NCI-H1048 (cell line): ENCODE results near the gene ACER3.
"Not testable (repeated sequence)": the region's sequence is repeated elsewhere in the genome, so short reads cannot be mapped to it uniquely, and the experiment has no call there.

Experiments used
- DNase-seq: peaks from one replicate; lab custom pipeline; 2025; lab: John Stamatoyannopoulos, UW

The ACER3 gene

DNA sequence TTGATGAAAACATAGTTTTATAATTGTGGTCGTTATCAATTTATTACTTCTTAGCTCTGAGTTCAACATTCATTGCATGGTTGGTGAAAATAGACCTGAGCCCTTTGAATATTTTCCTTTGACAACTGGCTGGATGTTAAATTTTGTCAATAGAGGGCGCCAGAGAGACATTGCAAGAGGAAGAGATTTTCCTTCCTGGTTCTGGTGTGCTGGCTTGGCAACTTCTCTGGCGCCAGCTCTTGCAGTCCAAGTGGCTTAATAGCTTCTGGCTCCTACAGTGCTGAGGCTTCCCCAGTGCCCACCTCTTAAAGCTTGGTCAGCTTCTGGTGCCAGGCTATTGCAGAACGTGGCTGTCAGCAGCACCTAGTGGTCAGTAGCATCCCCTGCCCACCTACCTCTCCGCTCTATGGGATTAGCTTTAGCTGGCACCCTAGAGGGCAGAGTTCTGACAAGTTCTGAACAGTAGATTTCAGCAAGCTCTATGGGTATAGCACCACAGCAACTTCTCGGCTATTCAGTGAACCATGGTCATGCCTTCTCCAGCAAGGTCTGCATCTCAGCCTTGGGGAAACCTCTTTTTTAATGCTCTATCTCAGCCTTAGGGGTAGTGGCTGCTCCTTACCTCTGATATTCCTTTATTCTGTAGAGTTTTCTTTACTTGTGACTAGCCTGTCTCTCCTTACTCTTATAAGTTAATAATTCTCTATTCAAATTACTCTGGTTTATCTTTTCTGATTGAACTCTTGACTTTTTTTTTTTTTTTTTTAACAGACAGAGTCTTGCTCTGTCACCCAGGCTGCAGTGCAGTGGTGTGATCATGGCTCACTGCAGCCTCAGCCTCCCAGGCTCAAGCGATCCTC, 59.4 kb downstream of the ACER3 start:
- peak; percentile 66 for DNase-seq

DNA sequence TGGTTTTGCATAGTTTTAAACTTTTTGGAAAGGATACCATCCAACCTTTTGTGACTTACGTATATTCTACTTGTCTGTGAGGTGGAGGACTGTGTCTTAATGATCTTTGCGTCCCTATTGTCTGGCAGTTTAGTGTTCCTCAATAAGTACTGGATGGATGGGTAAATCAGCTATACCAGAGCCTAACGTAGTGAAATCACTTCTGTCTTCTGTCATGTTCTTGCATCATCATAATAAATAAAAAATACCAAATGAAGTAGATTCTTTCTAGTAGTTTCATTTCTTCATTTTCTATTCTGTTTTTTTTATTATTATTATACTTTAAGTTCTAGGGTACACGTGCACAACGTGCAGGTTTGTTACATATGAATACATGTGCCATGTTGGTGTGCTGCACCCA, 66.4 kb downstream of the ACER3 start:
- DNase-seq = no peak

DNA sequence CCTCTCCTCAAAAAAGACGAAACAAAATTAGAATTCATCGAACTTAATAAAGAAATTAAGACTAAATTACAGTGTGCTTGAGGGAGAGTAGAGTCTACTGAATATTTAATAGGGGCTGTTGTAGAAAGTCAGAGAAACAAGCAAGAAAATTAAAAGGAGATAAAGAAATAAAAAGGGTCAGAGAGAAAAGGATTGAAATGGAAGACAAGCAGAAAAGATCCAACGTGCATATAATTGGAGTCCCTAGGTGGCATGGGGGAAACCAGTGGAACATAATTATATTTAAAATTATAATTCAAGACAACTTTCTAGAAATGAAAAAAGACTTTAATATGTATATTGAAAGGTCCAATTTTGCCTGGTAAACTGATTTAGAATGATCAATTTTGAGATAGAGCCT, 74.3 kb downstream of the ACER3 start:
- DNase-seq = no peak

DNA sequence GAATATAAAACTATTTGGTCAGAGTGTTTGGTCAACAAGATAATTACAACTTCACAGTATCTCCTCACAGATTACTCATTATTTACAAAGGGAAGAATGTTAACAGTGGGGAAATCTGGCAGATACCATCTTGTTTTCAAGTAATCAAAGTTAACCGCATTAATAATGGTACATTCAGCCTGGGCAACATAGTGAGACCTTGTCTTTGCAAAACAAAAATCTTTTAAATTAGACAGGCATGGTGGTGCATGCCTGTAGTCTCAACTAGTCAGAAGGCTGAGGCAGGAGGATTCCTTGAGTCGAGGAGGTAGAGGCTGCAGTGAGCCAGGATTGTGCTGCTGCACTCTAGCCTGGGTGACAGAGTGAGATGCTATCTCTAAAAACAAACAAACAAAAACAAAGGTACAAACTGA, 78.5 kb downstream of the ACER3 start:
- no peak for DNase-seq

DNA sequence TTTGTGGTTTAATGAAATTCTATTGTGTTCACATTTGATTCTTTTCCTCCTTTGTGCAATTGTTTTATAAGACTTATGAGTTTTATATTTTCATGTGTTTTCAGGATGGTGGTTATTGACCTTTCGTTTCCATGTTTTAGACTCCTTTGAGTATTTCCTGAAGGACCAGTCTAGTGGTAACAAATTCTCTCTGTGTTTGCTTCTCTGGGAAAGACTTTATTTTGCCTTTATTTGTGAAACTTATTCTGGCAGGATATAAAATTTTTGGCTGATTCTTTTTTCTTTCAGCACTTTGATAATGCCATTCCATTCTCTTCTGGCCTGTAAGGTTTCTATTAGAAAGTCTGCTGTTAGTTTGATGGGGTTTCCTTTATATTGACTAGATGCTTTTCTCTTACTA, 83.5 kb downstream of the ACER3 start:
- DNase-seq = no peak

DNA sequence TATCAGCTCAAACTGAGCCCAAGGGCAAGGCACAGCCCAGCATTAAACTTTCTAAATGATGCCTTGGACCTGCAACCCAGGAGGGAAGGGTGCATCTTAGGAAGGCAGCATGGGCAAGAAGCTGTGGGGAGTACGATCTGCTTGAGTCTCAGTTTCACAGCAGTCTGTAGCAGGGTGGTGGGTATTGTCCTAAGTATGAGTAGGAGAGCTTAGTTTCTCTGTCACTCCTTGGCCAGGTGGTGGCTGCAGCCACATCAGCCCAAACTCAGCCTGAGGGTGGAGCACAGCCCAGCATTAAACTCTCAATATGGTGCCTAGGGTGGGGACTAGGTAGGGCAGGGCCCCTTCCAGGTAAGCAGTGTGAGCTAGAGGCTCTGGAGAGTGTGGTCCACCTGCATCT, 85.5 kb downstream of the ACER3 start:
- DNase-seq = no peak

DNA sequence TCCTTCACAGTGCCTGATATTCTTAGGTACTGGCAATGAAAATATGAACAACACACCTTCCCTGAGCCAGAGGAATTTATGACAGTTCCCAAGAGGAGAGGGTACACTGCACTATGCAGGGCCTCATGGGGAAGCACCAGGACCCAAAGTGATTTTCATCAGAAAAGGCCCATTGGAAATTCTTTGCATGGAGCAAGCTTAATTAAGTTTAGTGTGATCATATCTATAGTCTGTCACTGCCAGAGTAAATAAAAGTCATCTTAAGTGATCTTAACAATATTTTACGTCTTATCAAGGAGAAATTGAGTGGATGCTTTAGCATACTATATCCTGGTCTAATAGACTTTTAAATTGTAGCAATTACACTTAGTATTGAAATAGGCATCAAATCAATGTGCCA, 86.5 kb downstream of the ACER3 start:
- no peak for DNase-seq

DNA sequence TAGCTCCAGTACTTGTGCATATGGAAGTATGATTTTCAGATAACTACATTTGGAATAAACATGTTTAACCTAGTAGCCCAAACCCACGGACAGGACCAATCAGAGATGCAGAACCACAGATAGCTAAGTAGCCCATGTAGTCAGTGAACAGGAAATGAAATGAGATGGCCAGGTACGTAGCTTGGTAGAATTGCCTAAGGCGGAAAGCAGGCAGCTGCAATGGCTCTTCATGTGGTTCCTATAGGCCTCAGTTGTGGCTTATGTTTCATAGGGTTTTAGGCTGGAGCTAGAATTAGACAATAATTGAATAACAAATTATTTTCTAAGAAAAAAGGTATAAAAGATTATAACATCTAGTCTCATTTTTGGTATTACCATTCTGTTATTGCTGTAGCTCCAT, 87.1 kb downstream of the ACER3 start:
- no peak for DNase-seq

DNA sequence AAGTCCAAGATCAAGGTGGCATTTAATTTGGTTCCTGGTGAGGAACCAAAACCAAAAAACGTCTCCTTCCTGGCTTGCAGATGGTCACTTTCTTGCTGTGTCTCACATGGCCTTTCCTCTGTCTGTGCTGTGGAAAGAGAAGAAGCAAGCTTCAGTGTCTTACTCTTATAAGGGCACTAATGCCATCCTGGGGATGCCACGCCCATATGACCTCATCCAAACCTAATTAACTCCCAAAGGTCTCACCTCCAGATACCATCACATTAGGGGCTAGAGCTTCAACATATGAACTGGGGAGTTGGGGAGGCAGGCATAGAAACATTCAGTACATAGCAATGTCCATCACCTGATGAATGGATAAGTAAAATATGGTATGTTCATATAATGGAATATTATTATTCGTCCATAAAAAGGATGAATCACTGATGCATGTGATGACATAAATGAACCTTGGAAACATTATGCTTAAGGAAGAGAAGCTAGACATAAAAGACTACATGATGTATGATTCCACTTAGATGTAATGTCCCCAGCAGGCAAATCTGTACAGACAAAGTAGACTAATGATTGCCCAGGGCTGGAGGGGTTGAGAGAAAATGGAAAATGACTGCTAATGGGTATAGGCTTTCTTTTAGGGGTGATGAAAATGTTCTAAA, 94.9 kb downstream of the ACER3 start:
- DNase-seq = no peak

DNA sequence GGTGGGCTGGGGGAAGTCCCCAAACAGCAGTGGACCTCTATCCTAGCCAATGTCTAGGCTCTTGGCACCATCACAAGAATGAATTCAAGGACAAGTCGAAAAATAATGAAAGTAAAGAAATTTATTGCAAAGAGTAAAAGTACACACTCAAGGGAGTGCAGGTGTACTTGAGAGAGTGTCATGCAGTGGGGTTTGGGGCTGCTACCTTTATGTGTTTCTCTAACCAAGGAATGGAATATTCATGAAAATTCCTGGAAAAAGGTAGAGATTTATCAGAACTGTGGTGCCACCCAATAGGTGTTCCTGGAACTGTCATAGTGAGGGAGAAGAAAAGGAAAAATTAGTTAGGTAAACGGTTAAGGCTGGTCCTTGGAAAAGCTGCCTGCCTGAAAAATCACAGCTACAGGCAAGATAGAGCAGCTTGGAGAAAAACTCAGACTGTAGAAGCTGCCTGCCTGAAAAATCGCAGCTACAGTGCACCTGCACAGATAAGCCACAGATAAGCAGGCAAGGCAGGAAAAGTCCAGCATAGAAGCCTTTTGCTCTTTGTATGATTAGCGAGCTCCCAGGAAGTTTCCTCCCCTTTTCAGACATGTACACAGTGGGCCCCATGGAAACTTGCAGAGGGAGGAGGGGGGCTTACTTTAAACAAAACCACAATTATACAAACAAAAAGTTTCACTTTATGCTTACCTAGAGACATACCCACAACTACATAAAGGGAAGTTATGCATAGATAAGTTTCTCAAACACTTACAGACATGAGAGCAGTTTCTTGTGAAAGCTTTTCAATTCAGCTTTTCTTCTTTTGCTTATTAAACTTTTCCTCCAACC, 102.1 kb downstream of the ACER3 start:
- DNase-seq = no peak

DNA sequence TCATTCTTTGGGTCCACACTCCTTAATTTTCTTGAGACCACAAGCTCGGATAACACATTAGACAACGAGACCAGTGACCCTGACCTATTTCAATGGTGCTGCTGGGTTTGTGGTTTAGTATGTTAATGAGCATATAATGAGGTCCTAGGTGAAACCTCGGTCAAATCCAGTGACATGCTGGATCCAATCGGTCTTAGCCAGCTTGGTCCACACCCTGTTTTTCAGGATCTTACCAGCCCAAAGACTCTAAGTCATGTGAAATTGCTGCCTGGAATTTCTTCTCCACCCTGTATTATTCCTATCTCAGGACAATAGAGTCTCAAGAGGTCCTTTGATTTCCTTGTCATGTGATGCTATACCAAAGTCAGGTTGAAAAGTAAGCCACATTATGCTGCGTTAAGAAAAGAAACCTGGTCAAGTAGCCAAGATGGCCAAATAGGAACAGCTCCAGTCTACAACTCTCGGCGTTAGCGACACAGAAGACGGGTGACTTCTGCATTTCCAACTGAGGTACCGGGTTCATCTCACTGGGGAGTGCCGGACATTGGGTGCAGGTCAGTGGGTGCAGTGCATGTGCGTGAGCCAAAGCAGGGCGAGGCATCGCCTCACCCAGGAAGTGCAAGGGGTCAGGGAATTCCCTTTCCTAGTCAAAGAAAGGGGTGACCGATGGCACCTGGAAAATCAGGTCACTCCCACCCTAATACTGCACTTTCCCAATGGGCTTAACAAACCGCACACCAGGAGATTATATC, 102.9 kb downstream of the ACER3 start:
- not testable (repeated sequence) for DNase-seq

DNA sequence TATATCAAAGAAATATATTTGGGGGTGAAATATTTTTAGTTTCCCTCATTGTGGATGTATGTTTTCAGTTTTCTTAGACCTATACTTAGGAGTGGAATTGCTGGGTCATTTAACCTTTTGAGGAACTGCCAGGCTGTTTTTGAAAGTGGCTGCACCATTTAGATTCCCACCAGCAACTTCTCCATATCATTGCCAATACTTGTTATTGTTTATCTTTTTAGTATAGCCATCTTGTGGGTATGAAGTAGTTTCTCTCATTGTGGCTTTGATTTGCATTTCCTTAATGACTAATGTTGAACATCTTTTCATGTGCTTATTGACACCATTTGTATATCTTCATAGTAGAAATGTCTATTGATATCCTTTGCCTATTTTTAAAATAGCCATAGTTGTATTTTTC, 111.3 kb downstream of the ACER3 start:
- no peak for DNase-seq

DNA sequence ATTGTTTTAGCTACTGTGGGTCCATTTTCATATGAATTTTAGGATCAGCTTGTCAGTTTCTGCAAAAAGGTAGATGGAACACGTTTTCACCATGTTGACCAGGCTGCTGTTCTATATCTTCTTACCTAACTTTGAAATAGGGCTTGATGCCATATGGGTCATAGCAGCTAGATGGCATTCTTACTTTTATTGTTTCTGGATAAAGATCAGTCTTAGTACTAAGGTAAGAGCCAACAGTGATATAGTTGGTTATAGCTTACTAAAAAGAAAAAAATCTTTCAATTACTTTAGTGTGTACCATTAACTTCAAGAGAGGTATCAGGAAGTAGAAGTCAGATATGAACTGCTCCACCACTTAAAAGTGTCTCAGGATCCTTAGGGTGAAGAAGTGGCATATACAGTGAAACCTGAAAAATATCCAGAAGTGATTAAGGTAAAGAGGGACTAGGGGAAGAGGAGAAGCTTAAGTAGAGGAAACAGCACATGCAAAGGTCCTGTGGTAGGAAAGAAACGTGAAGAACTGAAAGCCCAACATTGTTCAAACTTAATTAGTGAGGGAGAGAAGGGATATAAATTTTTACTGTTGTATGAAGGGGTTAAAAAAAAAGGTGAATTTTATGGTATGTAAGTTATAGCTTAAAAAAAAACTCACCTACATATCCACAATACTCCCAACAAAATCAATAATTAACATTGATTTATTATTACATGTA, 113.6 kb downstream of the ACER3 start:
- DNase-seq = no peak

DNA sequence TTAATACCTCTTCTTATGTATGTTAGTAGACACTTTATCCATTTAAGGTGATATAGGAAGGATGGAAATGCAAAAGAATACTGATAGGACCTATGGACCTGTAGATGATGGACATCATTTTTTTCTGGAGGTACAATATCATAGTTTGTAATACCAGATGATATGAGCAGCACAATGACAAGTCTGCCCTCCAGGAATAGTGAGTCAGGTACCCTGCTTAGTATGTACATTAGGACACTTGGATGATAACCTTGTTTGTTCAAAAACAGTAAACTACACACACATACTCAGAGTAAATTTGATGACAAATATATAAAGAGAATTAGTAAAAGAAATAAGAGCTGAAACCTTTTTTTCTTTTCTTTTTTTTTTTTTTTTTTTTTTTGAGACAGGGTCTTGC, 114.8 kb downstream of the ACER3 start:
- DNase-seq = no peak

DNA sequence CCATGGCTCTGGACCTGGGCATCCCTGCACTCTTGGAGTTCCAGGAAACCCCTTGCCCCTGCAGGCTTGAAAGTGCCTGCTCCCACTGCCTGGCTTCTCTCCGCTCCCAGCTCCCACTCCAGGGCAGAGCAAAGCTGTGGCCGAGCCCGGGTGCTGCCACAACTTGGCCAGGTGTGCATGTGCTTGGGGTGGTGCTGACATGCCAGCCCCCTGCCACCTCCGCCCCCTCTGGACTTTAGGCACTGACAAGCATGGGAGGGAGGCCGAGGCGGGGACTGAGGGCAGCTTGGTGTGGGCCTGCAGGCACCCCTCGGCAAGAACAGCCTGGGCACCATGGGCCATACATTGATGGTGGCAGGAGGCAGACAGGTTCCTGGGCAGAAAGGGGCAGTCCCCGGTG, 117.1 kb downstream of the ACER3 start:
- DNase-seq = no peak

DNA sequence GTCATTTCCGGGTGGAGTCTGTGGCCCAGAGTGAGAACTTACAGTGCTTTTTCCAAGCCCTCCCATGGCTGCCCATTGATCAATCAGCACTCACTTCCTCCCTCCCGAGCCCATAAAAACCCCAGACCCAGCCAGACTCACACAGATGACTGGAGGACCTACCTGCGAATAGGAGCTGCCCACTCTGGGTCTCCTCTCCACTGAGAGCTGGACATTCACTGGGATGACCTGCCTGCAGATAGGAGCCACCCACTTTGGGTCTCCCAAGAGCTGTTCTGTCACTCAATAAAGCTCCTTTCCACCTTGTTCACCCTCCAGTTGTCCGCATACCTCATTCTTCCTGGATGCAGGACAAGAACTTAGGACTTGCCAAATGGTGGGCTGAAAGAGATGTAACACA, 117.5 kb downstream of the ACER3 start:
- no peak for DNase-seq

DNA sequence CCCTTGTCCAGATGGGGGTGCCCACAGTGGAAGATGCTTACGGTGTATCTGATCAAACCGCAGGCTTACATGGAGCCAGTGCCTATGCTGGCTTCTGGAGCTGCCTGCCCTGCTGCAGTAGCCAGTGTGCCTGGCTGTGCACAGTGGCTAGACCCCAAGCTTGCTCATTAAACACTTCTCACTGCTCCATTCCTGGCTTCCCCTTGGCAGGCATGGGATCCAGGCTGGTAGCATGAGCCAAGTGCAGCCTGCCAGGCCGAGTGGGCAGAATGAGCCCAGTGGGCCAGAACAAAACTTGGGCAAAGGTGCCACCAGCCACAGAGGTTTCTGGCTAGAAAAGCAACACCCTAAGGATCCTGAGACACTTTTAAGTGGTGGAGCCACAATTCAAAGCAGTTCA, 118.1 kb downstream of the ACER3 start:
- DNase-seq = no peak

DNA sequence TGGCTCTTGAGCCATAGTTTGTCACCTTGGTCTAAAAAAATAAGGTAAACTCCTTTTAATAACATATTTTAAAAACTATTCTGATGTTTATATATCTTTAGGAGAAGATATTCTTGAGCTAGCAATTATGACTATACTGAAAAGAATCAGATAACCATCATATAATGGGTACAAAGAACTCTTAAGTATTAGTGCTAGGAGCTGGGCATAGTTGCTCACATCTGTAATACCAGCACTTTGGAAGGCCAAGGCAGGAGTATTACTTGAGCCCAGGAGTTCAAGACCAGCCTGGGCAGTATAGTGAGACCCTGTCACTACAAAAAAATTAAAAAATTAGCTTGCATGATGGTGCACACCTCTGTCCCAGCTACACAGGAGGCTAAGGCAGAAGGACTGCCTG, 119.5 kb downstream of the ACER3 start:
- no peak for DNase-seq

DNA sequence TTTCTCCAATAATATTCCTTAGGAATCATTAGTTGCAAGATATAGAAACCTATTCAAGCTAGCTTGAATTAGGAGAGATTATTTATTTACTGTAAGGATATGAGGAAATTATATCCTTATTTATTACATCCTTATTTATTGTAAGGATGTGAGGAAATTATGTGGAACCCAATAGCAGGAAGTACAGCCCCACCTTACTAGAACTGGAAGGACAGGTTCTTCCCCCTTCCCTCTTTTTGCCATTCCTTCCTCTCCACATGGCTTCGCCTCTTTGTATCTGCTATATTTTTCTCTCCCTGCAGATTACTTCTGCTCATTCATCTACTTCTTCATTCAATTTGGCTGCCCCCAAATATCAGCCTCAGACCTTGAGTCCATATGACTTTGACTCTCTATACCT, 124.0 kb downstream of the ACER3 start:
- DNase-seq = no peak

DNA sequence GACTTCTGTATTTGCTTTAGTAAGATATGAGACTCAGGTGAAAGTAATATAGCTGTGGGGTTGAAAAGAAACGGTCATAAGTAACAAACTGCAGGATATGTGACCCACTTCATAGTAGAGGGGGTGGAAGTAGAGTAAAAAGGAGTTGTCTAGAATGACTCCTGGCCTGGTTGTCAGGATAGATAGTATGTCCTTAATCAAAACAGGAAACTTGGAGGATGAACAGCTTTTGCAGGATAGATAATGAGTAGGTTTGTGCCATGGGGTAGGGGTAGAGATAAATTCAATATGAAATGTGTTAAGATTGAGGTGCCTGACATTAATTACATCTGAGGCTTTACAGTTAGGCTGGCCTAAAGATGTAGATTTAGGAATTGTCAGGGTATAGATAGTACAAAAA, 126.5 kb downstream of the ACER3 start:
- no peak for DNase-seq

DNA sequence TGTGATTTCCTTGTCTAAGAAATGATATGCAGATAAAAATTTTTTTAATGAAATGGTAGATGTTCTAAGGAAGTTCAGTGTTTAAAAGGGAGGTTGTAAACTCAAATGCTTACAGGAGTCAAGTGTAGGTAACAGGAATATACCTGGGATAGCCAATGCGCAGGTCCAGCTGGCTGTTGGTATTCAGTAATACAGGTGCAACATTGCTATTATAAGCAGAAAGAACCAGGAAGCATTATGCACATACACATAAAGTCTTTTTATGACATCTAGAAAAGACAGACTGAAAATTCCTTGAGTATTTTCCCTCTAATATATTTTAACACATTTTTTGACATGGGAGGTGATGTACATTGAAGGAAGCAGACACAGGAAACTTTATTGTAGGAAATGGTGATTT, 129.9 kb downstream of the ACER3 start:
- DNase-seq = no peak
